PC-9 (cell line): ENCODE data around the gene RINL. TPM values are rescaled to one million over a fixed set of nuclear protein-coding genes. Genes with fewer than 3 reads are reported as not detected.

Source experiments
- BruUV-seq: library from RNA; stranded (reverse); fragments of 400-500 nt; replicated peaks from 2 replicates; lab custom pipeline; 2021; lab: Mats Ljungman, UMichigan
- CTCF ChIA-PET: fragments of 300-600 bp; sonication (Branson Sonifier 250); formaldehyde crosslinking; loops from one replicate; lab custom pipeline; 2022; ENCODE audit warnings: antibody characterized with exemption; lab: Charles Lee
- POLR2A ChIA-PET: fragments of 300-600 bp; sonication (Branson Sonifier 250); formaldehyde crosslinking; loops from one replicate; lab custom pipeline; 2022; ENCODE audit warnings: antibody characterized with exemption; ENCODE audit not compliant: unreplicated experiment; lab: Charles Lee
- DNase-seq, 2 experiments: peaks; one replicate each; pipeline versions ENCODE4 v3.0.0 to v3.0.0-alpha.2; 2015 to 2022; ENCODE audit warnings: mixed read lengths in 1 of 2
- H2AFZ ChIP-seq: fragments of 200-600 bp; sonication (generic); 2 replicates; pipeline ENCODE4 v1.8.1; 2017; ENCODE audit warnings: antibody characterized with exemption
- H3F3A ChIP-seq: fragments of 200-600 bp; sonication (generic); 2 replicates; pipeline ENCODE4 v1.8.1; 2017; ENCODE audit warnings: antibody characterized with exemption, mild to moderate bottlenecking, low read depth; ENCODE audit not compliant: insufficient read depth
- H3K27ac ChIP-seq: fragments of 200-600 bp; sonication (generic); 2 replicates; pipeline ENCODE4 v1.6.1; 2016; ENCODE audit warnings: mixed run types
- H3K27me3 ChIP-seq: fragments of 200-600 bp; sonication (generic); 2 replicates; pipeline ENCODE4 v1.6.1; 2016; ENCODE audit warnings: low read depth, mixed run types; ENCODE audit not compliant: insufficient read depth
- H3K36me3 ChIP-seq: fragments of 200-600 bp; sonication (generic); 2 replicates; pipeline ENCODE4 v1.6.1; 2016; ENCODE audit warnings: low read depth, mixed run types
- H3K4me1 ChIP-seq: fragments of 200-600 bp; sonication (generic); replicated peaks from 2 replicates; pipeline ENCODE4 v1.6.1; 2016; ENCODE audit warnings: mixed run types; ENCODE audit not compliant: insufficient read depth
- H3K4me2 ChIP-seq: fragments of 200-600 bp; sonication (generic); 2 replicates; pipeline ENCODE4 v1.6.1; 2017; ENCODE audit warnings: mixed run types
- H3K4me3 ChIP-seq: fragments of 200-600 bp; sonication (generic); 2 replicates; pipeline ENCODE4 v1.6.1; 2016; ENCODE audit warnings: mixed run types
- H3K79me2 ChIP-seq: fragments of 200-600 bp; sonication (generic); 2 replicates; pipeline ENCODE4 v1.6.1; 2017; ENCODE audit warnings: low read depth, mixed run types
- H3K9me2 ChIP-seq: fragments of 200-600 bp; sonication (generic); 2 replicates; pipeline ENCODE4 v1.8.1; 2017; ENCODE audit warnings: mild to moderate bottlenecking; ENCODE audit not compliant: insufficient read depth
- H3K9me3 ChIP-seq: fragments of 200-600 bp; sonication (generic); 2 replicates; pipeline ENCODE4 v1.8.1; 2016; ENCODE audit warnings: low read depth; ENCODE audit not compliant: insufficient read depth
- H4K20me1 ChIP-seq: fragments of 200-600 bp; sonication (generic); 2 replicates; pipeline ENCODE4 v1.8.1; 2017; ENCODE audit not compliant: insufficient read depth
- CTCF ChIP-seq: fragments of 200-600 bp; sonication (generic); conservative IDR thresholded peaks from 2 replicates; pipeline ENCODE4 v1.6.1; 2017; ENCODE audit warnings: mixed run types, antibody characterized with exemption, mild to moderate bottlenecking, moderate library complexity
- EZH2 ChIP-seq: fragments of 200-600 bp; sonication (generic); IDR thresholded peaks from 2 replicates; pipeline ENCODE4 v1.8.0; 2017; ENCODE audit warnings: antibody characterized with exemption, low read depth
- intact Hi-C: fragments of 100-400 bp; cut with micrococcal nuclease; formaldehyde crosslinking; loops from one replicate; pipeline ENCODE4 v1.10.0; 2022; ENCODE audit not compliant: unreplicated experiment
- total RNA-seq: library from RNA; stranded (reverse); gene quantifications from 2 replicates; pipeline ENCODE4 v1.2.3, GENCODE V29; 2021

RINL gene
- total RNA-seq, 1 experiment from 2014 or later = 10.3 TPM

GRCh38 chr19:38880882-38881609 lies 3.0 kb upstream of the RINL start:
- H3K4me3 ChIP-seq = no peak overlapping the region
- TF ChIP-seq CTCF (no peak), EZH2 (no peak)
- H3K79me2 ChIP-seq = no peaks in the 10 kb centered on the region
- BruUV-seq = no TSS peak
- CTCF ChIA-PET = no interaction called here
- H3K27ac ChIP-seq = no peak overlapping the region
- H3K4me1 ChIP-seq = peaks cover 22% of the 10 kb centered on the region
- intact Hi-C loops = no loop called here
- H3F3A ChIP-seq = 0 out of 2 replicates have a peak, but pooled peaks cover 3% of the 10 kb centered on the region
- H3K27me3 ChIP-seq = no peaks in the 10 kb centered on the region
- POLR2A ChIA-PET = no interaction called here
- no peaks in the 10 kb centered on the region for H3K9me3 ChIP-seq
- no peak overlapping the region for H3K4me2 ChIP-seq
- no peak overlapping the region for H2AFZ ChIP-seq
- no peaks in the 10 kb centered on the region for H3K9me2 ChIP-seq
- H3K36me3 ChIP-seq = no peaks in the 10 kb centered on the region
- DNase-seq = no peak
- no peaks in the 10 kb centered on the region for H4K20me1 ChIP-seq

- Histone ChIP-seq H3K9me3 (no peaks in the 10 kb centered on the region), H3K79me2 (no peaks in the 10 kb centered on the region), H3K27ac (no peak overlapping the region), H4K20me1 (no peaks in the 10 kb centered on the region), H3F3A (0 out of 2 replicates have a peak, but pooled peaks cover 3% of the 10 kb centered on the region), H3K4me3 (no peak overlapping the region), H3K4me2 (no peak overlapping the region), H3K9me2 (no peaks in the 10 kb centered on the region), H3K36me3 (no peaks in the 10 kb centered on the region), H3K27me3 (no peaks in the 10 kb centered on the region), H2AFZ (no peak overlapping the region), H3K4me1 (peaks cover 23% of the 10 kb centered on the region)
- ChIA-PET POLR2A (no interaction called here), CTCF (no interaction called here)
- no TSS peak for BruUV-seq
- intact Hi-C loops = no loop called here
- TF ChIP-seq EZH2 (no peak), CTCF (no peak)
- no peak for DNase-seq
These were observed 2.2 kb upstream of the RINL start for GRCh38 chr19:38880076-38880881.

GRCh38 chr19:38879400-38879751 lies 1.3 kb upstream of the RINL start:
- intact Hi-C loops = no loop called here

More at GRCh38 chr19:38879400-38879751, 1.3 kb upstream of the RINL start:
- no peaks in the 10 kb centered on the region for H3K27me3 ChIP-seq
- no peak overlapping the region for H3K4me2 ChIP-seq
- H3K27ac ChIP-seq = no peak overlapping the region
- H3F3A ChIP-seq = 0 out of 2 replicates have a peak, but pooled peaks cover 3% of the 10 kb centered on the region
- TF ChIP-seq CTCF (no peak), EZH2 (no peak)
- ChIA-PET POLR2A (no interaction called here), CTCF (no interaction called here)
- no peak overlapping the region for H3K4me3 ChIP-seq
- H2AFZ ChIP-seq = no peak overlapping the region
- DNase-seq = no peak
- H3K4me1 ChIP-seq = peaks cover 23% of the 10 kb centered on the region
- H3K9me3 ChIP-seq = no peaks in the 10 kb centered on the region
- H3K79me2 ChIP-seq = no peaks in the 10 kb centered on the region
- H3K9me2 ChIP-seq = no peaks in the 10 kb centered on the region
- BruUV-seq = no TSS peak
- no peaks in the 10 kb centered on the region for H4K20me1 ChIP-seq
- H3K36me3 ChIP-seq = no peaks in the 10 kb centered on the region
